T1000 (cell line): ENCODE measurements around the gene FLII.
"Not testable (repeated sequence)": the region's sequence is repeated elsewhere in the genome, so short reads cannot be mapped to it uniquely, and the experiment has no call there.

Source experiments
- DNase-seq: peaks from one replicate; lab custom pipeline; 2025; ENCODE audit warnings: mixed read lengths; lab: John Stamatoyannopoulos, UW

The FLII gene

GRCh38 chr17:18218756-18219415, 39.7 kb downstream of the FLII start:
- DNase-seq: no peak

- DNase-seq: peak; percentile 38
These were observed 41.0 kb downstream of the FLII start for GRCh38 chr17:18217412-18218015.

- not testable (repeated sequence) for DNase-seq
These were observed 41.6 kb downstream of the FLII start for GRCh38 chr17:18216906-18217305.

GRCh38 chr17:18213666-18214270, 44.8 kb downstream of the FLII start:
- DNase-seq: no peak

- no peak for DNase-seq
These were observed 50.4 kb downstream of the FLII start for GRCh38 chr17:18208092-18208491.

DNA sequence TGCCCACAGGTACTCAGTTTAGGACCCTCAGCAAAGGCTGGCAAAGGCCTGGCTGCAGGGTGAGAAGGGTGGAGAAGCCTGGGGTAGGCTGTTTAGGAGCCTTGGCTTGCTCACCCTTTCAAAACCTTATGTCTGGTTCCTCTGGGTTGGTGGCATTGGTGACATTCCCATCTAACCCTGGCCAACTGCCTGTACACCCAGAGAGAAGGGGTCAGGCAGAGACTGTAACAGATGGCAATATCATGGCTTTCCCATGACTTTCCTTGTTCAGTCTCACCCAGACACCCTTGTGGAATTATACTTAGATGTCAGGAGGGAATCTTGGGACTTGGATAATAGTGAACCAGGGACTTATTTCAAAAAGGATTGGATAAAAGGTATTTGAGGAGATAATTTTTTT, 51.6 kb downstream of the FLII start:
- DNase-seq: no peak

DNA sequence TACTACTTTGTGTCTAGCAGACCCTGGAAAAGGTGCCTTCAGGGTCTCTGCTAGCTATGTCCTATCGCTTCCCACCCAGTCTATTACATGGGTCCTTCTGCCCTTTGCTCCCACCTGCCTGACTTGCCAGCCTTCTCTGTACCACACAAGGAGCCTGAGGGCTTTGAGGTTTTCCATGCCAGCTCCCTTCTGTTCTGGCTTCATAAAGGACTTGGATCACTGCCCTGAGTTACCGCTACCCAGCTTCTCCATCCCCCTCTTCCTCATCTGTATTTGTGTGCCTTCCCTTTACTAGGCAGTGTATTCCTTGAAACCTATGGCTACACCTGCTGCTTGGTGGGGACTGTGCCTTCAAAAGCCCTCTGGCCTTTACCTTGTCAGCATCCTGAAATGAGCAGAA, 52.7 kb downstream of the FLII start:
- no peak for DNase-seq

DNA sequence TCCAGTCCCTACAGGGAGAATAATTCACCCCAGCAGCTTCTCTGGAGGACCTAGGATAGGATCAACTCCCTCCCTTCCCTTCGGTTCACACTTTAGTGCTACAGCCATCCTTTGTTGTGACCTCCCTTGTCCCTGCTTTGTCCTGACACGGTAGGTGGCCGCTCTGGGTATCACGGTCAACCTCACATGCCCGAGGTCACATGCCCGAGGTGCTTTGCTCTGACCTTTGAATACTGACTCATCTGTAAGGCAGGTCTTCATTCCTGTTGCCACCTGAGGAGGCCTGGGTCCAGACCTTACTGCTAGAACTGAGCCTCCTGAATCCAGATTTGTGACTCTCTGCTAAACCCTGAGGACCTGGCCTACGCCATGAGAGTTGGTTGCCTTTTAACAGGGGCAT, 55.2 kb downstream of the FLII start:
- DNase-seq: no peak

- no peak for DNase-seq
These were observed 57.4 kb downstream of the FLII start for GRCh38 chr17:18201108-18201507.

- DNase-seq: no peak
These were observed 60.0 kb downstream of the FLII start for GRCh38 chr17:18198530-18198929.

GRCh38 chr17:18197535-18198194, 60.9 kb downstream of the FLII start:
- DNase-seq: no peak

- no peak for DNase-seq
These were observed 63.3 kb downstream of the FLII start for GRCh38 chr17:18195246-18195645.
